Adrenal gland (tissue), 5 donors: ENCODE data around the gene RRAD.
"Not testable (repeated sequence)": the region's sequence is repeated elsewhere in the genome, so short reads cannot be mapped to it uniquely, and the experiment has no call there.

ENCODE experiments used
- CTCF ChIP-seq, 6 experiments: fragments of 450-650 bp in 4 of 6; fragments of 200-600 bp in 2 of 6; sonication (generic) in 1 of 6; IDR thresholded peaks; 1 replicate in 5 of 6; 2 replicates in 1 of 6; pipeline versions ENCODE4 v1.5.1 to v1.8.0; 2016 to 2021; ENCODE audit warnings: antibody characterized with exemption in 6 of 6, mild to moderate bottlenecking in 2 of 6, moderate library complexity in 1 of 6
- POLR2A ChIP-seq, 2 donors: fragments of 450-650 bp; IDR thresholded peaks; one replicate each; pipeline ENCODE4 v1.6.1; 2017; ENCODE audit warnings: antibody characterized with exemption in 2 of 2, mild to moderate bottlenecking in 2 of 2, moderate library complexity in 1 of 2
- donor health status: DM: no; HTN: no; CAD: no.

DNA sequence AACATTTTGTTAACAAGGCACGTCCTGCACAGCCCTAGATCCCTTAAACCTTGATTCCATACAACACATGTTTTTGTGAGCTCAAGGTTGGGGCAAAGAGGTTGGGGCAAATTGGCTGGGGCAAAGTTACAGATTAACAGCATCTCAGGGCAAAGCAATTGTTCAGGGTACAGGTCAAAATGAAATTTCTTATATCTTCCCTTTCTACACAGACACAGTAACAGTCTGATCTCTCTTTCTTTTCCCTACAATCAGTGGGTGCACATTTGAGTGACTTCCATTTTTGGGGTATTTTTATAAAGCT lies 30.8 kb upstream of the RRAD start:
- TF ChIP-seq POLR2A, CTCF (IDR thresholded peaks at IDR 0.05): not testable (repeated sequence)
